Keratinocyte (primary cell): ENCODE data around the gene SLIT3. TPM values are rescaled to one million over a fixed set of nuclear protein-coding genes. Genes with fewer than 3 reads are reported as not detected.
A peak's percentile ranks its signal among the peaks of the same experiment; 100 is the strongest.

Experiments
- DNase-seq: peaks from one replicate; pipeline ENCODE4 v3.0.0-alpha.2; 2011; ENCODE audit warnings: low read depth, missing footprints, low spot score
- FAIRE-seq: peaks from 2 replicates; lab custom pipeline; 2011; peaks lifted over from hg19 to GRCh38; lab: Jason Lieb, UNC
- H2AFZ ChIP-seq: 2 replicates; pipeline ENCODE4 v1.6.0; 2012; ENCODE audit warnings: low read length, control low read depth, inconsistent platforms; ENCODE audit not compliant: control insufficient read depth
- H3K27ac ChIP-seq: 2 replicates; pipeline ENCODE4 v1.5.1; 2011; ENCODE audit warnings: low read length; ENCODE audit not compliant: control insufficient read depth, insufficient read depth
- H3K27me3 ChIP-seq: 3 replicates; pipeline ENCODE4 v1.6.0; 2011; ENCODE audit warnings: low read length; ENCODE audit not compliant: control insufficient read depth, insufficient read depth; ENCODE audit errors: extremely low read depth
- H3K36me3 ChIP-seq, 2 experiments: 2 replicates in 1 of 2; 3 replicates in 1 of 2; pipeline ENCODE4 v1.5.1; 2011; ENCODE audit warnings: low read length in 2 of 2, mild to moderate bottlenecking in 1 of 2; ENCODE audit not compliant: control insufficient read depth in 2 of 2, insufficient read depth in 2 of 2; ENCODE audit errors: extremely low read depth in 1 of 2
- H3K4me1 ChIP-seq: 3 replicates; pipeline ENCODE4 v1.5.1; 2011; ENCODE audit warnings: low read length; ENCODE audit not compliant: control insufficient read depth, insufficient read depth; ENCODE audit errors: extremely low read depth
- H3K4me2 ChIP-seq: 3 replicates; pipeline ENCODE4 v1.6.0; 2011; ENCODE audit warnings: low read depth, low read length; ENCODE audit not compliant: control insufficient read depth, insufficient read depth; ENCODE audit errors: extremely low read depth
- H3K4me3 ChIP-seq, 3 experiments: fragments of 200-600 bp in 1 of 3; sonication (generic) in 1 of 3; 2 replicates in 2 of 3; 3 replicates in 1 of 3; pipeline ENCODE4 v1.5.1; 2011 to 2016; ENCODE audit warnings: low read length in 3 of 3, mild to moderate bottlenecking in 3 of 3, control low read depth in 2 of 3, inconsistent platforms in 1 of 3, low read depth in 1 of 3, mixed read lengths in 1 of 3, mixed run types in 1 of 3, moderate library complexity in 1 of 3; ENCODE audit not compliant: control insufficient read depth in 2 of 3, insufficient read depth in 2 of 3; ENCODE audit errors: extremely low read depth in 1 of 3
- H3K79me2 ChIP-seq: 2 replicates; pipeline ENCODE4 v1.6.0; 2012; ENCODE audit warnings: low read length; ENCODE audit not compliant: control insufficient read depth, insufficient read depth
- H3K9ac ChIP-seq: 3 replicates; pipeline ENCODE4 v1.6.0; 2011; ENCODE audit warnings: low read length; ENCODE audit not compliant: control insufficient read depth, insufficient read depth; ENCODE audit errors: extremely low read depth
- H3K9me1 ChIP-seq: 3 replicates; pipeline ENCODE4 v1.6.0; 2011; ENCODE audit warnings: low read length; ENCODE audit not compliant: control insufficient read depth, insufficient read depth; ENCODE audit errors: extremely low read depth
- H3K9me3 ChIP-seq: 2 replicates; pipeline ENCODE4 v1.5.1; 2012; ENCODE audit warnings: low read depth, low read length; ENCODE audit not compliant: control insufficient read depth
- H4K20me1 ChIP-seq: 3 replicates; pipeline ENCODE4 v1.6.0; 2011; ENCODE audit warnings: low read length; ENCODE audit not compliant: control insufficient read depth, insufficient read depth; ENCODE audit errors: extremely low read depth
- EZH2 ChIP-seq: IDR thresholded peaks from one replicate; pipeline ENCODE4 v1.6.1; 2012; ENCODE audit warnings: inconsistent platforms, mild to moderate bottlenecking, low read length, moderate library complexity
- dilution Hi-C: fragments of 300-500 bp; cut with MboI; formaldehyde crosslinking; loops from one replicate; pipeline ENCODE4 v1.7.0; 2020; ENCODE audit warnings: low sequenced_read_pairs; ENCODE audit not compliant: extremely low pct_ligation_motif_present
- polyA plus RNA-seq, 5 experiments: library from polyadenylated mRNA; depleted of rRNA in 3 of 5; stranded (reverse) in 3 of 5; stranded (forward) in 1 of 5; unstranded in 1 of 5; fragments of >200 nt; gene quantifications; 1 replicate in 1 of 5; 2 replicates in 3 of 5; 3 replicates in 1 of 5; pipeline versions ENCODE4 v1.2.1 to v1.2.3, GENCODE V29; 2011 to 2012; ENCODE audit warnings: missing spikeins in 2 of 5, low read depth in 1 of 5, low replicate concordance in 1 of 5
- TF ChIP-seq, protein P1 (sequence below), 3 experiments: IDR thresholded peaks in 1 of 3; conservative IDR thresholded peaks in 1 of 3; optimal IDR thresholded peaks in 1 of 3; 2 replicates in 2 of 3; 3 replicates in 1 of 3; pipeline versions ENCODE3 to v1.5.1; 2011; ENCODE audit warnings: low read length in 3 of 3, mild to moderate bottlenecking in 3 of 3, moderate library complexity in 2 of 3, control low read depth in 1 of 3, inconsistent platforms in 1 of 3; ENCODE audit not compliant: insufficient read depth in 2 of 3; ENCODE audit errors: extremely low read depth in 1 of 3

SLIT3 gene
- polyA plus RNA-seq, 1 donor (not counting 4 experiments of a cell fraction or from before 2014, with no cell fraction given): 2.4 TPM

DNA sequence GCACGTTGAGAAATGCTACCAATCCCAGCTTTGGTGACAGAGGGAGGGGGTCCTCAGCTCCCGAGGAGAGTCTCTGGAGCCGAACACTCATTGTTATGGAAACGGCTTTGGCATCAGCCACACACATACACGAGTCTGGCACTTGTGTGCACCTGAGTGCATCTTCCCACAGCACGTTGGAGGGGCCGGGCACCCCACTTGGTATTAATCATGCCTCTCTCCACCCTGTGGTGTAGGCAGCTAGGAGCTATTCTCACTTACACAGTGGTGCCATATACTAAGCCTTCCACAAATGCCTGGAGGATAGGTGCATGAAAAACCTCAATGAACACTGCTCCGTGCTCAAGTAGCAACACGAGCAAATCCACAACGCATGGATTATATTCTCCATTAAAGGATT is 587.9 kb downstream of the SLIT3 start:
- Histone ChIP-seq H3K4me3 (no peak overlapping the region), H3K9me3 (no peaks in the 10 kb centered on the region), H3K4me1 (peaks cover 19% of the 10 kb centered on the region), H2AFZ (no peak overlapping the region), H3K9ac (no peak overlapping the region), H3K79me2 (no peaks in the 10 kb centered on the region), H3K27me3 (no peaks in the 10 kb centered on the region), H3K4me2 (peak overlapping the region; percentile 33), H4K20me1 (no peaks in the 10 kb centered on the region), H3K9me1 (no peaks in the 10 kb centered on the region), H3K27ac (peak overlapping the region; percentile 51), H3K36me3 (no peaks in the 10 kb centered on the region)
- FAIRE-seq: peak; percentile 44
- dilution Hi-C loops: no loop called here
- TF ChIP-seq, protein P1, sequence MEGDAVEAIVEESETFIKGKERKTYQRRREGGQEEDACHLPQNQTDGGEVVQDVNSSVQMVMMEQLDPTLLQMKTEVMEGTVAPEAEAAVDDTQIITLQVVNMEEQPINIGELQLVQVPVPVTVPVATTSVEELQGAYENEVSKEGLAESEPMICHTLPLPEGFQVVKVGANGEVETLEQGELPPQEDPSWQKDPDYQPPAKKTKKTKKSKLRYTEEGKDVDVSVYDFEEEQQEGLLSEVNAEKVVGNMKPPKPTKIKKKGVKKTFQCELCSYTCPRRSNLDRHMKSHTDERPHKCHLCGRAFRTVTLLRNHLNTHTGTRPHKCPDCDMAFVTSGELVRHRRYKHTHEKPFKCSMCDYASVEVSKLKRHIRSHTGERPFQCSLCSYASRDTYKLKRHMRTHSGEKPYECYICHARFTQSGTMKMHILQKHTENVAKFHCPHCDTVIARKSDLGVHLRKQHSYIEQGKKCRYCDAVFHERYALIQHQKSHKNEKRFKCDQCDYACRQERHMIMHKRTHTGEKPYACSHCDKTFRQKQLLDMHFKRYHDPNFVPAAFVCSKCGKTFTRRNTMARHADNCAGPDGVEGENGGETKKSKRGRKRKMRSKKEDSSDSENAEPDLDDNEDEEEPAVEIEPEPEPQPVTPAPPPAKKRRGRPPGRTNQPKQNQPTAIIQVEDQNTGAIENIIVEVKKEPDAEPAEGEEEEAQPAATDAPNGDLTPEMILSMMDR (optimal IDR thresholded peaks at IDR 0.05 in 1 of 3, IDR thresholded peaks at IDR 0.05 in 1 of 3, conservative IDR thresholded peaks at IDR 0.05 in 1 of 3; ENCODE audit: extremely low read depth in 1 of 3, insufficient read depth in 2 of 3, low read length in 3 of 3): no peak
- no peak for TF ChIP-seq EZH2
- DNase-seq: peak; percentile 52

DNA sequence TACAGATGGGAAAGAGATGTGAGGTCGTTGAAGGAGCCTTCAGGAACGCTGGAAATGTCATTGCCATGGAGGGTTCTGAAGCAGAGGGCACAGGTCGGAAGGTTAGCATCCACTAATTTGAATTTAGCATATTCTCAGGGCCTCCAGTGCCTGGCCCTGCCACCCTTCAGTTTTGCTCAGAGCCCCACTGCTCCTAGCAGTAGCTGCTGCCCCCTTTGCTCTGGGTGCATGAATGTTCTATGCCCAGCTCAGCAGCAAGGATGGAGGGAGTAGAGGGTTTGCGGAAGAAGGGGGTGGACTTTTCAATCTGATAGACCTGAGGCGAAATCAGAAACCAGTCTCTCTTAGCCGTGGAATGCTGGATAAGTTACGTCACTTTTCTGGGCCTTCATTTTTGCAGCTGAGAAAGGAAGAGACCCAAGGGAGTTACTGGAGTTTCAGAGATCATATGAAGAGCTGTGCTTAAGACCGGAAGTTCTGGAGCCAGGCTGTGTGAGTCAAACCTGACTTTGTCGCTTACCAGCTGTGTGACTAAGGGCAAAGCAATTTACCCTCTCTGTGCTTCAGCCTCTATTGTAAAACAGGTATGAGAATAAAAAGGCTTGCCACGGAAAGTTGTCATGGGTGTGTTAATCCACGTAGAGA is 588.5 kb downstream of the SLIT3 start:
- peak overlapping the region; percentile 33 for H3K4me2 ChIP-seq
- H3K27me3 ChIP-seq: no peaks in the 10 kb centered on the region
- no peaks in the 10 kb centered on the region for H3K9me3 ChIP-seq
- dilution Hi-C loops: no loop called here
- peaks cover 19% of the 10 kb centered on the region for H3K4me1 ChIP-seq
- no peak overlapping the region for H2AFZ ChIP-seq
- DNase-seq (peak; percentile 94), FAIRE-seq (peak; percentile 96)
- no peaks in the 10 kb centered on the region for H4K20me1 ChIP-seq
- H3K36me3 ChIP-seq: no peaks in the 10 kb centered on the region
- H3K9ac ChIP-seq: no peak overlapping the region
- H3K4me3 ChIP-seq: no peak overlapping the region
- no peaks in the 10 kb centered on the region for H3K79me2 ChIP-seq
- H3K9me1 ChIP-seq: no peaks in the 10 kb centered on the region
- H3K27ac ChIP-seq: peak overlapping the region; percentile 51
- no peak for TF ChIP-seq EZH2
- TF ChIP-seq, protein P1 (optimal IDR thresholded peaks at IDR 0.05 in 1 of 3, IDR thresholded peaks at IDR 0.05 in 1 of 3, conservative IDR thresholded peaks at IDR 0.05 in 1 of 3; ENCODE audit: extremely low read depth in 1 of 3, insufficient read depth in 2 of 3, low read length in 3 of 3): no peak
